22Rv1 (cell line): Measurements from ENCODE around the gene EPS15.

Source experiments
- H3K27ac ChIP-seq: fragments of 450-650 bp; 2 replicates; pipeline ENCODE4 v1.5.1; 2017
- ZFX ChIP-seq: fragments of 450-650 bp; IDR thresholded peaks from 2 replicates; pipeline ENCODE4 v1.6.1; 2017; ENCODE audit warnings: antibody characterized with exemption, borderline replicate concordance
- TF ChIP-seq, protein P1 (sequence below): fragments of 450-650 bp; IDR thresholded peaks from 2 replicates; pipeline ENCODE4 v1.5.1; 2017; ENCODE audit warnings: mild to moderate bottlenecking

EPS15 gene

GRCh38 chr1:51324251-51325010 is 194.6 kb downstream of the EPS15 start:
- TF ChIP-seq ZFX = no peak
- H3K27ac ChIP-seq = no peak overlapping the region

DNA sequence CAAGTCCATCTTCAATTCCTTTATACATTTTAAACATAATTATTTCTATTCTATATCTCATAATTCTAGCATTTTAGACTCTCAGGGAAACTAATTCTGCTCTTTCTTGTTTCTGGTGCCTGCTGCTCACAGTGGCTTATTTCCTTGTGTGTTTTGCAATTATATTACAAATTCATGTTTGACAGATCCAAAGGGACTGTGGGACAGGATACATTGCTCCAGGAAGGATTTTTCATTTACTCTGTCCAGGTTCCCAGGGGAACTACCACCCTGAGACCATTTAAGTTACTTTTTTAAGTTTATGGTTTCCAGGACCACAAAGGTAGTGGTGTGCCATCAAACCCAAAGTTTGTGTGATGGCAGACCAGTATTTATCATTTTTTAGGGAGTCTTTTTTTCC is 195.3 kb downstream of the EPS15 start:
- no peak for TF ChIP-seq ZFX
- TF ChIP-seq, protein P1, sequence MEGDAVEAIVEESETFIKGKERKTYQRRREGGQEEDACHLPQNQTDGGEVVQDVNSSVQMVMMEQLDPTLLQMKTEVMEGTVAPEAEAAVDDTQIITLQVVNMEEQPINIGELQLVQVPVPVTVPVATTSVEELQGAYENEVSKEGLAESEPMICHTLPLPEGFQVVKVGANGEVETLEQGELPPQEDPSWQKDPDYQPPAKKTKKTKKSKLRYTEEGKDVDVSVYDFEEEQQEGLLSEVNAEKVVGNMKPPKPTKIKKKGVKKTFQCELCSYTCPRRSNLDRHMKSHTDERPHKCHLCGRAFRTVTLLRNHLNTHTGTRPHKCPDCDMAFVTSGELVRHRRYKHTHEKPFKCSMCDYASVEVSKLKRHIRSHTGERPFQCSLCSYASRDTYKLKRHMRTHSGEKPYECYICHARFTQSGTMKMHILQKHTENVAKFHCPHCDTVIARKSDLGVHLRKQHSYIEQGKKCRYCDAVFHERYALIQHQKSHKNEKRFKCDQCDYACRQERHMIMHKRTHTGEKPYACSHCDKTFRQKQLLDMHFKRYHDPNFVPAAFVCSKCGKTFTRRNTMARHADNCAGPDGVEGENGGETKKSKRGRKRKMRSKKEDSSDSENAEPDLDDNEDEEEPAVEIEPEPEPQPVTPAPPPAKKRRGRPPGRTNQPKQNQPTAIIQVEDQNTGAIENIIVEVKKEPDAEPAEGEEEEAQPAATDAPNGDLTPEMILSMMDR = no peak

DNA sequence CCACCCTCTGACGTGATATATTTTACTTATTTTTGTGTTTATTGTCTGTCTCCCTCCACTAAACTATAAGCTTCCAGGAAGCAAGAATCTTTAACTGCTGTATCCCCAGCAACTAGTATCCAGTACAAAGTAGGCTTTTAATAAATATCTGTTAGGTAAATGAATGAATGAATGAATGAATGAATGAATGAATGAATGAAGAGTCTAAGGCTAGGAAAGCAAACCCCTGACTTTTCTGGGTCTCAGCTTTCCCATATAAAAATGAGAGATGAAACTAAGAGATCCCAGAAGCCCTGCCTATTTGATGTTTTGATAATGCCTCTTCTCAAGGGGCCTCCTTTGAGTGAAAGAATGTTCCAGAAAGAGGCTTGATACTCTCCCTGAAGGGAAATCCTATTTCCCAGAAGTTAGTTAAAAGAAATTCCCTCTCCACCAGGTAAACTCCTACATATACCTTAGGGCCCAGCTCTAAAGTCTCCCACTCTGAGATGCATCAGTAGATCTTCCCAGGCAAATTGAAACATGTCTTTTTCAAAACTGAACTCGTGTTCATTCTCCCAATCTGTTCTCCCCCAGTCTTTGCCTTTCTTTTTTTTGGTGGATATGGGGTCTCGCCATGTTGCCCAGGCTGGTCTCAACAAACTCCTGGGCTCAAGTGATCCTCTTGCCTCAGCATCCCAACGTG is 196.5 kb downstream of the EPS15 start:
- no peak overlapping the region for H3K27ac ChIP-seq
- no peak for TF ChIP-seq ZFX
- TF ChIP-seq, protein P1 = no peak

More for the DNA sequence above, 195.3 kb downstream of the EPS15 start:
- H3K27ac ChIP-seq = no peak overlapping the region

GRCh38 chr1:51321924-51322280 is 197.2 kb downstream of the EPS15 start:
- H3K27ac ChIP-seq = no peak overlapping the region
- TF ChIP-seq ZFX = no peak
- TF ChIP-seq, protein P1 = no peak

DNA sequence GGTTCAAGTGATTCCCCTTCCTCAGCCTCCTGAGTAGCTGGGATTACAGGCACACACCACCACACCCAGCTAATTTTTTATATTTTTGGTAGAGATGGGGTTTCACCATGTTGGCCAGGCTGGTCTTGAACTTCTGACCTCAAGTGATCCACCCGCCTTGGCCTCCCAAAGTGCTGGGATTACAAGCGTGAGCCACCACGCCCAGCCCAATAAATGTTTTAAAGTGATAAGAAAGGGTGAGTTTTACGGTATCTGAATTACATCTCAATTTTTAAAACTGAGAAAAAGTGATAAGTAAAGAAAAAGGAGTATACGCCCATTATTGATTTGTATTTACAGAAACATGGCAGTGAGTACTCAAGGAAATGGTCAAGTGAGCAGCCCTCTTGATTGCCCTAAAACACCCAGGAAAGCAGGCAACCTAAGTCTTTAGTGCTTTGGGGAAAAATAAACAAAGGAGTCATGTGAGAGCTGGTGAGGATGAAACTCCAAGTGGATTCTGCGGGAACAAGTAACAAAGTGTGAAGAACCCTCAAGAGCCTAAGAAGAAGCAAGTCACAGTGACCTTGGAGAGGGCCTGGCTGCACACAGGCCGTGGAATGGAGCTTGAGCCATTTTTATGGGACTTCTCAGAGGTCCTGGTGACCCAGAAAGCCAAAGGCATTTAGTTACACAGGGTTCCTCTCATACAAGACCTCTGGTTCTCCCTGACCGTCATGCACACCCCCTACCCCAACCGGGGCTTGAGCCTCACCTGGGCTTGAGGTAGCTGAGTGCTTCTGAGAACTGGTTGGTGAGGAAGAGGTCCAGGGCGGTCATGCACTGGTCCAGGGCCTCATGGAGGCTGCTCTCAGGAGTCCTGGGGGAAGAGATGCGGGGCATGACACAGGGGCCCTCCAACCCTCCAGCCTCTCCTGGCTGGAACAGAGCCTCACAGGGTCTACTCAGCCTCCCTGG is 197.8 kb downstream of the EPS15 start:
- H3K27ac ChIP-seq = no peak overlapping the region
- TF ChIP-seq, protein P1 = no peak
- TF ChIP-seq ZFX = no peak

- no peak for TF ChIP-seq ZFX
- TF ChIP-seq, protein P1 = no peak
- H3K27ac ChIP-seq = no peak overlapping the region
Measured at GRCh38 chr1:51317798-51318197, 201.3 kb downstream of the EPS15 start.

- no peak for TF ChIP-seq ZFX
- TF ChIP-seq, protein P1 = no peak
- no peak overlapping the region for H3K27ac ChIP-seq
Measured at GRCh38 chr1:51316846-51317120, 202.3 kb downstream of the EPS15 start.
